ENCODE results near the gene WNT3.

DNA sequence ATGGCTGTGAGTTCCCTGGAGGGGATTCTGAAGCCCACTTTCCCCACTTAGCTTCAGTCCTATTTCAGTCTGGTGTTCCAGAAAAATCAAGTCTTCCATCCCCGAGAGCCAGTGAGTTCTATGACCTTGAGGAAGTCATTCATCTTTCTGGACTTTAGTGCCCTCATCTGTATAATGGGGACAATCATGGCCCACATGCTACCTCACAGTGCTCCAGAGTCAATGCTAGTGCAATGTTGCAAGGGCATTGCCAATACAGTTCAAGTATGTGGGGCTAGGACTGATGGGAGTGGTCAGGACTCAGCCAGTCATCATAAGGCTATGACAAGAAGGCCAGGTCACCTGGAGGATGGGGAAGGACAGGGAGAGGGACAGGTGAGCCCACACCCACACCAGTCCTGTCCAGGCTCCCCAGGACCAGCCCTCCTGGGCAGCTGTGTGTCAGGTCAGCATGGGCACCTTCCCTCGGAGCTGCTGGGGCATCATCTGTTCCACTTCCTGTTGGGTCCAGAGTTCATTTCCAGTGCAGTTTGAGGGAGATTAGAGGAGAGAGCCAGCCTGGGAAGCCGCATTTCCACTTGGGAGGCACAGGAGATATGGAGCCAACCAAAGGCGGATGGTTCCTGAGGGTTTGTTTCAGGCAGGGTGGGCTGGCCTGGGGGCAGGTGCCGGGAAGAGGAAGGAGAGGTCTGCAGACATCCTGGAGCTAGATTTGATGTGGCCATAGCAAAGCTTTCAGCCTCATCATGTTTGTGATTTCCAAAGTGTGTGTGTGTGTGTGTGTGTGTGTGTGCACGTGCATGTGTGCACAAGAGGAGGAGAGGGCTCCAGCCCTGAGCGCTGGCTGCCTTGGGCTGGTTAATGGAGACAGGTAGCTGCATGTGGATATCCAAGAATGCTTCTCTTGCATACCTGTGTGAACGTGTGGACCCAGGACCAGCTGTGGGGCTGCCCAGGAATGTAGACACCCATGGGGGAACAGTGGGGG, 29.0 kb upstream of the WNT3 start:
- TF ChIP-seq, protein P1, sequence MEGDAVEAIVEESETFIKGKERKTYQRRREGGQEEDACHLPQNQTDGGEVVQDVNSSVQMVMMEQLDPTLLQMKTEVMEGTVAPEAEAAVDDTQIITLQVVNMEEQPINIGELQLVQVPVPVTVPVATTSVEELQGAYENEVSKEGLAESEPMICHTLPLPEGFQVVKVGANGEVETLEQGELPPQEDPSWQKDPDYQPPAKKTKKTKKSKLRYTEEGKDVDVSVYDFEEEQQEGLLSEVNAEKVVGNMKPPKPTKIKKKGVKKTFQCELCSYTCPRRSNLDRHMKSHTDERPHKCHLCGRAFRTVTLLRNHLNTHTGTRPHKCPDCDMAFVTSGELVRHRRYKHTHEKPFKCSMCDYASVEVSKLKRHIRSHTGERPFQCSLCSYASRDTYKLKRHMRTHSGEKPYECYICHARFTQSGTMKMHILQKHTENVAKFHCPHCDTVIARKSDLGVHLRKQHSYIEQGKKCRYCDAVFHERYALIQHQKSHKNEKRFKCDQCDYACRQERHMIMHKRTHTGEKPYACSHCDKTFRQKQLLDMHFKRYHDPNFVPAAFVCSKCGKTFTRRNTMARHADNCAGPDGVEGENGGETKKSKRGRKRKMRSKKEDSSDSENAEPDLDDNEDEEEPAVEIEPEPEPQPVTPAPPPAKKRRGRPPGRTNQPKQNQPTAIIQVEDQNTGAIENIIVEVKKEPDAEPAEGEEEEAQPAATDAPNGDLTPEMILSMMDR (IDR thresholded peaks at IDR 0.05) = no peak
- TF ChIP-seq EZH2 (IDR thresholded peaks at IDR 0.05; ENCODE audit: borderline replicate concordance, insufficient read depth, low read depth, low read length, poor library complexity, severe bottlenecking) = no peak
